ENCODE data around the gene TUBB2A. TPM values are rescaled to one million over a fixed set of nuclear protein-coding genes. Genes with fewer than 3 reads are reported as not detected.

Gene TUBB2A
- total RNA-seq, 1 experiment from 2014 or later = 70.2 TPM

- H3K36me3 ChIP-seq (ENCODE audit: low read depth, low read length) = no peaks in the 10 kb centered on the region
- ChIA-PET POLR2A (ENCODE audit: unreplicated experiment) (no interaction called here), CTCF (no interaction called here)
- DNase-seq (no peak), ATAC-seq (no peak)
- no peak overlapping the region for H3K4me3 ChIP-seq (ENCODE audit: low read length)
- H3K9ac ChIP-seq (ENCODE audit: low read length) = no peak overlapping the region
- H3K4me1 ChIP-seq (ENCODE audit: insufficient read depth, low read length) = no peaks in the 10 kb centered on the region
- no peak overlapping the region for H3K27ac ChIP-seq (ENCODE audit: low read length)
- no peaks in the 10 kb centered on the region for H3K9me2 ChIP-seq (replicated peaks; ENCODE audit: low read length)
- TF ChIP-seq CTCF (conservative IDR thresholded peaks at IDR 0.05; ENCODE audit: low read depth, low read length) = no peak
- TF ChIP-seq EZH2phosphoT487 (IDR thresholded peaks at IDR 0.05; ENCODE audit: borderline replicate concordance, low read length) = no peak
- no peak for TF ChIP-seq EZH2 (IDR thresholded peaks at IDR 0.05; ENCODE audit: low read length, unreplicated experiment)
- no peaks in the 10 kb centered on the region for H3K9me3 ChIP-seq (ENCODE audit: low read length)
- BruUV-seq (replicated peaks) = no TSS peak
- no peaks in the 10 kb centered on the region for H3F3A ChIP-seq (ENCODE audit: low read length, unreplicated experiment)
- intact Hi-C loops (cut with micrococcal nuclease) = no loop called here
- H3K79me2 ChIP-seq (ENCODE audit: low read length) = no peaks in the 10 kb centered on the region
- H2AFZ ChIP-seq (ENCODE audit: low read length) = no peak overlapping the region
- H3K27me3 ChIP-seq (ENCODE audit: low read length) = no peaks in the 10 kb centered on the region
- no peak overlapping the region for H3K4me2 ChIP-seq (ENCODE audit: low read length)
- H4K20me1 ChIP-seq (ENCODE audit: low read length) = no peaks in the 10 kb centered on the region
These were observed 30.9 kb upstream of the TUBB2A start for GRCh38 chr6:3188262-3188661.

GRCh38 chr6:3186974-3187382 lies 29.6 kb upstream of the TUBB2A start:
- POLR2A ChIA-PET (ENCODE audit: unreplicated experiment) = no interaction called here
- no peaks in the 10 kb centered on the region for H3K4me1 ChIP-seq (ENCODE audit: insufficient read depth, low read length)
- no peak overlapping the region for H3K4me3 ChIP-seq (ENCODE audit: low read length)
- no peak overlapping the region for H3K27ac ChIP-seq (ENCODE audit: low read length)
- no peaks in the 10 kb centered on the region for H3K9me3 ChIP-seq (ENCODE audit: low read length)
- no peaks in the 10 kb centered on the region for H3K36me3 ChIP-seq (ENCODE audit: low read depth, low read length)
- H4K20me1 ChIP-seq (ENCODE audit: low read length) = no peaks in the 10 kb centered on the region
- no peak for ATAC-seq
- H3K9ac ChIP-seq (ENCODE audit: low read length) = no peak overlapping the region
- no TSS peak for BruUV-seq (replicated peaks)
- no peaks in the 10 kb centered on the region for H3K79me2 ChIP-seq (ENCODE audit: low read length)
- H3K4me2 ChIP-seq (ENCODE audit: low read length) = no peak overlapping the region
- CTCF ChIA-PET = no interaction called here
- intact Hi-C loops (cut with micrococcal nuclease) = no loop called here
- H2AFZ ChIP-seq (ENCODE audit: low read length) = no peak overlapping the region
- H3K9me2 ChIP-seq (replicated peaks; ENCODE audit: low read length) = no peaks in the 10 kb centered on the region
- H3K27me3 ChIP-seq (ENCODE audit: low read length) = no peaks in the 10 kb centered on the region
- no peaks in the 10 kb centered on the region for H3F3A ChIP-seq (ENCODE audit: low read length, unreplicated experiment)
- no peak for DNase-seq
- TF ChIP-seq EZH2 (IDR thresholded peaks at IDR 0.05; ENCODE audit: low read length, unreplicated experiment) (no peak), EZH2phosphoT487 (IDR thresholded peaks at IDR 0.05; ENCODE audit: borderline replicate concordance, low read length) (no peak), CTCF (conservative IDR thresholded peaks at IDR 0.05; ENCODE audit: low read depth, low read length) (no peak)

GRCh38 chr6:3183066-3183465 lies 25.7 kb upstream of the TUBB2A start:
- H3K9me2 ChIP-seq (replicated peaks; ENCODE audit: low read length) = no peaks in the 10 kb centered on the region
- H4K20me1 ChIP-seq (ENCODE audit: low read length) = no peaks in the 10 kb centered on the region
- ChIA-PET CTCF (no interaction called here), POLR2A (ENCODE audit: unreplicated experiment) (interaction anchor here (0.6 kb wide), 1 partner anchor 445 kb away, joined by 3 read pairs; no protein-coding TSS in a partner anchor)
- no peaks in the 10 kb centered on the region for H3K4me1 ChIP-seq (ENCODE audit: insufficient read depth, low read length)
- no peaks in the 10 kb centered on the region for H3K79me2 ChIP-seq (ENCODE audit: low read length)
- no TSS peak for BruUV-seq (replicated peaks)
- H3K27ac ChIP-seq (ENCODE audit: low read length) = no peak overlapping the region
- DNase-seq = no peak
- H3K9ac ChIP-seq (ENCODE audit: low read length) = no peak overlapping the region
- no peaks in the 10 kb centered on the region for H3F3A ChIP-seq (ENCODE audit: low read length, unreplicated experiment)
- intact Hi-C loops (cut with micrococcal nuclease) = no loop called here
- TF ChIP-seq EZH2 (IDR thresholded peaks at IDR 0.05; ENCODE audit: low read length, unreplicated experiment) (no peak), CTCF (conservative IDR thresholded peaks at IDR 0.05; ENCODE audit: low read depth, low read length) (no peak), EZH2phosphoT487 (IDR thresholded peaks at IDR 0.05; ENCODE audit: borderline replicate concordance, low read length) (no peak)
- H3K36me3 ChIP-seq (ENCODE audit: low read depth, low read length) = no peaks in the 10 kb centered on the region
- no peak overlapping the region for H3K4me2 ChIP-seq (ENCODE audit: low read length)
- ATAC-seq = no peak
- H3K9me3 ChIP-seq (ENCODE audit: low read length) = no peaks in the 10 kb centered on the region
- H3K27me3 ChIP-seq (ENCODE audit: low read length) = no peaks in the 10 kb centered on the region
- H3K4me3 ChIP-seq (ENCODE audit: low read length) = no peak overlapping the region
- H2AFZ ChIP-seq (ENCODE audit: low read length) = no peak overlapping the region
